B cell (primary cell): ENCODE results near the gene IST1. TPM values are rescaled to one million over a fixed set of nuclear protein-coding genes. Genes with fewer than 3 reads are reported as not detected.

Experiments used
- ATAC-seq: fragments of 200-7000 bp; cut with Tn5 transposase; one replicate; pipeline ENCODE4 v1.10.0; 2021; ENCODE audit warnings: low read depth, mild to moderate bottlenecking, moderate number of reproducible peaks, moderate library complexity
- CTCF ChIA-PET: fragments of 350-600 bp; sonication (Branson Sonifier 250); formaldehyde crosslinking; loops from one replicate; lab custom pipeline; 2021; ENCODE audit warnings: antibody characterized with exemption, inconsistent platforms; lab: Charles Lee
- POLR2A ChIA-PET: fragments of 350-600 bp; sonication (Branson Sonifier 250); formaldehyde crosslinking; loops from one replicate; lab custom pipeline; 2021; ENCODE audit warnings: antibody characterized with exemption; lab: Charles Lee
- DNase-seq: peaks from one replicate; pipeline ENCODE4 v3.0.0; 2013
- H2AFZ ChIP-seq: 2 replicates; pipeline ENCODE4 v1.6.1; 2012; ENCODE audit warnings: mild to moderate bottlenecking, low read depth, low read length; ENCODE audit not compliant: insufficient read depth, poor library complexity, severe bottlenecking
- H3K27ac ChIP-seq, 2 donors: 1 replicate in 1 of 2; 2 replicates in 1 of 2; pipeline ENCODE4 v1.5.1; 2012 to 2013; ENCODE audit warnings: low read length in 2 of 2, mild to moderate bottlenecking in 2 of 2, moderate library complexity in 1 of 2
- H3K27me3 ChIP-seq, 4 experiments: fragments of 200-600 bp in 1 of 4; sonication (generic) in 1 of 4; replicated peaks in 1 of 4; 1 replicate in 2 of 4; 2 replicates in 2 of 4; pipeline versions ENCODE4 v1.6.1 to v1.7.0; 2013 to 2016; ENCODE audit warnings: low read length in 3 of 4, mild to moderate bottlenecking in 2 of 4, mixed read lengths in 1 of 4, moderate library complexity in 1 of 4; ENCODE audit not compliant: insufficient read depth in 4 of 4, control insufficient read depth in 3 of 4; ENCODE audit errors: control extremely low read depth in 1 of 4
- H3K36me3 ChIP-seq, 2 experiments: replicated peaks in 1 of 2; 1 replicate in 1 of 2; 2 replicates in 1 of 2; pipeline versions ENCODE4 v1.6.1 to v1.7.1; 2013; ENCODE audit warnings: low read length in 1 of 2; ENCODE audit not compliant: insufficient read depth in 2 of 2, control insufficient read depth in 1 of 2; ENCODE audit errors: control extremely low read depth in 1 of 2, extremely low read depth in 1 of 2
- H3K4me1 ChIP-seq, 2 donors: fragments of 200-600 bp in 1 of 2; sonication (generic) in 1 of 2; 1 replicate in 1 of 2; 2 replicates in 1 of 2; pipeline versions ENCODE4 v1.5.1 to v1.6.1; 2013 to 2017; ENCODE audit warnings: low read length in 2 of 2; ENCODE audit not compliant: control insufficient read depth in 2 of 2, insufficient read depth in 2 of 2
- H3K4me2 ChIP-seq: replicated peaks from 2 replicates; pipeline ENCODE3; 2012; ENCODE audit warnings: mild to moderate bottlenecking, low read depth, low read length; ENCODE audit not compliant: poor library complexity, severe bottlenecking
- H3K4me3 ChIP-seq, 5 experiments: fragments of 200-600 bp in 1 of 5; sonication (generic) in 1 of 5; 1 replicate in 3 of 5; 2 replicates in 2 of 5; pipeline versions ENCODE4 v1.5.1 to v1.7.0; 2011 to 2016; ENCODE audit warnings: low read length in 4 of 5, mild to moderate bottlenecking in 4 of 5, low read depth in 2 of 5, control low read depth in 1 of 5, moderate library complexity in 1 of 5; ENCODE audit not compliant: insufficient read depth in 1 of 5; ENCODE audit errors: control extremely low read depth in 1 of 5, extremely low read depth in 1 of 5
- H3K79me2 ChIP-seq: fragments of 200-600 bp; sonication (generic); one replicate; pipeline ENCODE4 v1.6.0; 2016; ENCODE audit warnings: low read length; ENCODE audit not compliant: control insufficient read depth, insufficient read depth
- H3K9ac ChIP-seq: fragments of 200-600 bp; sonication (generic); 2 replicates; pipeline ENCODE4 v1.6.1; 2017; ENCODE audit warnings: mild to moderate bottlenecking, low read length, moderate library complexity
- H3K9me3 ChIP-seq, 3 donors: one replicate each; pipeline versions ENCODE4 v1.6.1 to v1.7.1; 2013; ENCODE audit warnings: low read length in 2 of 3; ENCODE audit not compliant: control insufficient read depth in 2 of 3, insufficient read depth in 1 of 3; ENCODE audit errors: control extremely low read depth in 1 of 3
- H4K20me1 ChIP-seq: 2 replicates; pipeline ENCODE4 v1.6.0; 2012; ENCODE audit warnings: mild to moderate bottlenecking, low read length; ENCODE audit not compliant: insufficient read depth, control insufficient read depth, poor library complexity, severe bottlenecking
- H3K27ac Mint-ChIP-seq: one replicate; pipeline ENCODE4 v1.8.0; 2021; ENCODE audit warnings: mixed read lengths
- H3K27me3 Mint-ChIP-seq: one replicate; pipeline ENCODE4 v1.8.0; 2021; ENCODE audit warnings: mixed read lengths
- H3K4me1 Mint-ChIP-seq: one replicate; pipeline ENCODE4 v1.8.0; 2021; ENCODE audit warnings: mixed read lengths
- H3K4me3 Mint-ChIP-seq: one replicate; pipeline ENCODE4 v1.8.0; 2021; ENCODE audit warnings: mixed read lengths
- H3K9me3 Mint-ChIP-seq: one replicate; pipeline ENCODE4 v1.8.0; 2022; ENCODE audit warnings: mixed read lengths; ENCODE audit not compliant: insufficient read depth
- EZH2 ChIP-seq: IDR thresholded peaks from 2 replicates; pipeline ENCODE4 v1.6.1; 2012; ENCODE audit warnings: borderline replicate concordance, low read depth, mild to moderate bottlenecking, moderate library complexity, low read length; ENCODE audit not compliant: insufficient read depth, poor library complexity, severe bottlenecking
- WGBS: methylation state at CpG from one replicate; pipeline ENCODE4 v1.1.5; 2013; ENCODE audit warnings: missing lambda C conversion rate; ENCODE audit not compliant: insufficient coverage; 5-methylcytosine and 5-hydroxymethylcytosine counted together
- intact Hi-C: fragments of 100-400 bp; cut with micrococcal nuclease; formaldehyde crosslinking; loops from one replicate; pipeline ENCODE4 v1.10.0; 2022
- polyA plus RNA-seq: library from polyadenylated mRNA; depleted of rRNA; stranded (reverse); fragments of >200 nt; gene quantifications from 2 replicates; pipeline ENCODE4 v1.2.3, GENCODE V29; 2012
- total RNA-seq, 2 donors: library from RNA; stranded (reverse); fragments of 120-200 nt in 1 of 2; gene quantifications; 1 replicate in 1 of 2; 2 replicates in 1 of 2; pipeline versions ENCODE4 v1.2.3 to v1.2.4, GENCODE V29; 2013 to 2022
- TF ChIP-seq, protein P1 (sequence below): fragments of 200-600 bp; IDR thresholded peaks from one replicate; pipeline ENCODE4 v1.8.0; 2022; ENCODE audit warnings: antibody characterized with exemption, mild to moderate bottlenecking

The IST1 gene
- total and polyA plus RNA-seq, 2 donors (not counting 1 experiment from before 2014, with no cell fraction given): 182 to 268 TPM

DNA sequence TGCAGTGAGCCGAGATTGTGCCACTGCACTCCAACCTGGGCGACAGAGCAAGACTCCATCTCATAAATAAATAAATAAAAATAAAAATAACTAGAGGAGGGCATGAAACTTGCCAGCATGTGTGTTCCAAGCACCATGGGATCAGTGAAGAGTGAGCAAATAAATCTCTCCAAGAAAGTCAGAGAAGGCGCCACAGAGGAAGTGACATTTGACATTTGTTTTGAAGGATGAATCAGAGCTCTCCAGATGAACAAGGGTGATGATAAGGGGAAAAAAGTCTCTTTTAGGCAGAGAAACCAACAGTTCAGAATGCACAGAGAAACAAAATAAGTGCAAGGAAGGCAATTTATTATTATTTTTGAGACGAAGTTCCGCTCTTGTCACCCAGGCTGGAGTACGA lies 50.3 kb downstream of the IST1 start:
- Histone ChIP-seq H3K4me1 (no peaks in the 10 kb centered on the region), H3K27ac (no peak overlapping the region), H3K4me3 (no peak overlapping the region), H3K27me3 (no peaks in the 10 kb centered on the region), H3K79me2 (no peaks in the 10 kb centered on the region), H2AFZ (no peak overlapping the region), H3K9me3 (no peaks in the 10 kb centered on the region), H3K36me3 (no peaks in the 10 kb centered on the region), H3K9ac (no peak overlapping the region), H3K4me2 (no peak overlapping the region), H4K20me1 (no peaks in the 10 kb centered on the region)
- no peak overlapping the region for H3K27ac Mint-ChIP-seq
- no peak for ATAC-seq
- TF ChIP-seq EZH2: no peak
- TF ChIP-seq, protein P1, sequence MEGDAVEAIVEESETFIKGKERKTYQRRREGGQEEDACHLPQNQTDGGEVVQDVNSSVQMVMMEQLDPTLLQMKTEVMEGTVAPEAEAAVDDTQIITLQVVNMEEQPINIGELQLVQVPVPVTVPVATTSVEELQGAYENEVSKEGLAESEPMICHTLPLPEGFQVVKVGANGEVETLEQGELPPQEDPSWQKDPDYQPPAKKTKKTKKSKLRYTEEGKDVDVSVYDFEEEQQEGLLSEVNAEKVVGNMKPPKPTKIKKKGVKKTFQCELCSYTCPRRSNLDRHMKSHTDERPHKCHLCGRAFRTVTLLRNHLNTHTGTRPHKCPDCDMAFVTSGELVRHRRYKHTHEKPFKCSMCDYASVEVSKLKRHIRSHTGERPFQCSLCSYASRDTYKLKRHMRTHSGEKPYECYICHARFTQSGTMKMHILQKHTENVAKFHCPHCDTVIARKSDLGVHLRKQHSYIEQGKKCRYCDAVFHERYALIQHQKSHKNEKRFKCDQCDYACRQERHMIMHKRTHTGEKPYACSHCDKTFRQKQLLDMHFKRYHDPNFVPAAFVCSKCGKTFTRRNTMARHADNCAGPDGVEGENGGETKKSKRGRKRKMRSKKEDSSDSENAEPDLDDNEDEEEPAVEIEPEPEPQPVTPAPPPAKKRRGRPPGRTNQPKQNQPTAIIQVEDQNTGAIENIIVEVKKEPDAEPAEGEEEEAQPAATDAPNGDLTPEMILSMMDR: no peak
- no peaks in the 10 kb centered on the region for H3K4me1 Mint-ChIP-seq
- no peak for DNase-seq
- WGBS: 38% methylated on average over 1 of the region's 6 CpGs
- CTCF ChIA-PET: no interaction called here
- intact Hi-C loops: no loop called here
- peaks cover 10% of the 10 kb centered on the region for H3K27me3 Mint-ChIP-seq
- POLR2A ChIA-PET: no interaction called here
- no peaks in the 10 kb centered on the region for H3K9me3 Mint-ChIP-seq
- no peak overlapping the region for H3K4me3 Mint-ChIP-seq

DNA sequence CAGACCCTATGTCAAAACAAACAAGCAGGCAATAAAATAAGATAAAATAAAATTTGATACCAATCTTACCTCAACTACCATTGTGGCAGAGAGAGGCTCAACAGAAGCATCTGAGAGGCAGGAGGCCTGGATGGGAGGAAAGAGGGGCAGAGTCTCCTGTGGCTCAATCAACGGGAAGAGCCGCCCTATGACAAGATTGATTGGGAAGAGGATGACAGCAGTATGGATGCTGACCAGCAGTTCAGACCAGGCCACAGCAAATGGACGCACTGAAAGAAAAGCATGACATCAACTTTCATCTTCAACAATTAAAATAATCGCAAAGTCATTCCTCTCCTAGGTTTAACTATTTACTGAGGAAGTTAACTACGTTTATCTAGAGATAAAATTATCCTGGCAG lies 57.5 kb downstream of the IST1 start:
- Histone ChIP-seq H3K27me3 (no peaks in the 10 kb centered on the region), H3K36me3 (no peaks in the 10 kb centered on the region), H3K79me2 (no peaks in the 10 kb centered on the region), H4K20me1 (no peaks in the 10 kb centered on the region), H3K4me3 (no peak overlapping the region), H2AFZ (no peak overlapping the region), H3K4me2 (no peak overlapping the region), H3K9me3 (peaks cover 0 to 3% (median 0%) of the 10 kb centered on the region in 3 donors), H3K4me1 (peaks cover 13 to 17% of the 10 kb centered on the region in 2 donors), H3K27ac (no peak overlapping the region), H3K9ac (no peak overlapping the region)
- no peak overlapping the region for H3K27ac Mint-ChIP-seq
- POLR2A ChIA-PET: no interaction called here
- intact Hi-C loops: no loop called here
- ATAC-seq (no peak), DNase-seq (no peak)
- no CpG with 5 or more reads among the region's 5 CpGs for WGBS
- CTCF ChIA-PET: no interaction called here
- TF ChIP-seq EZH2: no peak
- TF ChIP-seq, protein P1: no peak
- no peak overlapping the region for H3K4me3 Mint-ChIP-seq
- H3K27me3 Mint-ChIP-seq: no peaks in the 10 kb centered on the region
- H3K4me1 Mint-ChIP-seq: peaks cover 20% of the 10 kb centered on the region
- no peaks in the 10 kb centered on the region for H3K9me3 Mint-ChIP-seq
